Fibroblast of upper back skin (primary cell): ENCODE data around the gene KCNC1.

Experiments used
- DNase-seq: peaks from one replicate; pipeline ENCODE4 v3.0.0-alpha.2; 2013

The KCNC1 gene

DNA sequence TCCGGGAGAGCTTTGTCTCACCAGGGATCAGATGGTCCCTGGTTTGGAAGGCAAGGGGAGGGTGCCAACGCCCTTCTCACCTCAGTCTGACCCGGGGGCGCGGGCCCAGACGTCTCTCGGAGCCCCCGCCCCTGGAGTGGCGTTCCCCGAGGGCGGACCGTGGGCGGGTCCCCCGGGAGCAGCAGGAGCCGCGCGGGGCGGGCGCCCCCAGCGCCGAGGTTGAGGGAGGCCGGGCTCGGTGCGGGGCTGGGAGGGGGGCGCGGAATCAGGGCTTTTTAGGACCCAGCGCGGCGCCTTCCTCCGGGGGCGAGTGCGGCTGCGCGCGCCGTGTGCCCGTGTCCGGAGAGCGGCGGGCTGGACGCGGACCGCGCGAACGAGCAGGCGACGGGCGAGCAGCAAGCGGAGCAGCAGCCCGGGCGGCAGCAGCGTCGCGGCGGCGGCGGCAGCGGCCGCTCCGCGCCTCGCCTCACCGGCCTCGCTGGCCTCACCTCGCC is at the start of gene KCNC1:
Gene KCNC1 (plus strand): TSS at position 364 of the 494 bp plus-strand sequence. CDS start 1,222 bp downstream, outside the sequence.
- no peak for DNase-seq

DNA sequence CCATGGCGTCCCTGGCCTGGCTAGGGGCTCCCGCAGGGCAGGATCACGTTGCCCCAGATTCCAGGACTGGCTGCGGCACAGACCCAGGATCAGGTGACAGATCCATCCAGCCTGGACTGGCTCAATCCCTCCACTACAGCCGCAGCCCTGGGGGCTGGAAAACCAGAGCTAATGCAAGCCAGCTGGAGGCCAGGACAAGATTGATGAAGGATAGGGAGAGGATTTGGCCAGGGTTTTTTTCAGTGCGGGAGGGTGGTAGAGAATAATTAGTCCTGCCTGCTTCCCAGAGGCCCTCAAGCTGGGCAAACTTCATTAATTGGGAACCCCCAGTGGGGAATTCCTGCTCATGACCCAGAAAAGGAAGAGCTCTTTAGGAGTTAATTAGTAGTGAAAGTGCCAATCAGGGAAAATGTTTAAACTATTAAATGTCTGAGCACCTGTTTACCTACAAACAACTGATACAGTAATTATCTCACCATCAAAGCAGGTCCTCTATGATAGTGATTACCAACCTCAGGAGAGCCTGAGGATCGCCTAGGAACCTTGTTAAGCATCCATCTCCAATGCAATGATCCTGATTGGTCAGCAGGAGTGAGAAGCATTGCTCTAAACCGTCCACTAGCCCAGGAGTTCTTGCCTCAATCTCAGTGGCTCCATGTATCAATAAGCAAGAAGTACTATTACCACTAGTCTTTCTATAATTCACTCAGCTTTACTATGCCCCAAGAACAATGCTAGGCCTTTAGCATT is 48.2 kb upstream of the KCNC1 start:
- peak; percentile 17 for DNase-seq

DNA sequence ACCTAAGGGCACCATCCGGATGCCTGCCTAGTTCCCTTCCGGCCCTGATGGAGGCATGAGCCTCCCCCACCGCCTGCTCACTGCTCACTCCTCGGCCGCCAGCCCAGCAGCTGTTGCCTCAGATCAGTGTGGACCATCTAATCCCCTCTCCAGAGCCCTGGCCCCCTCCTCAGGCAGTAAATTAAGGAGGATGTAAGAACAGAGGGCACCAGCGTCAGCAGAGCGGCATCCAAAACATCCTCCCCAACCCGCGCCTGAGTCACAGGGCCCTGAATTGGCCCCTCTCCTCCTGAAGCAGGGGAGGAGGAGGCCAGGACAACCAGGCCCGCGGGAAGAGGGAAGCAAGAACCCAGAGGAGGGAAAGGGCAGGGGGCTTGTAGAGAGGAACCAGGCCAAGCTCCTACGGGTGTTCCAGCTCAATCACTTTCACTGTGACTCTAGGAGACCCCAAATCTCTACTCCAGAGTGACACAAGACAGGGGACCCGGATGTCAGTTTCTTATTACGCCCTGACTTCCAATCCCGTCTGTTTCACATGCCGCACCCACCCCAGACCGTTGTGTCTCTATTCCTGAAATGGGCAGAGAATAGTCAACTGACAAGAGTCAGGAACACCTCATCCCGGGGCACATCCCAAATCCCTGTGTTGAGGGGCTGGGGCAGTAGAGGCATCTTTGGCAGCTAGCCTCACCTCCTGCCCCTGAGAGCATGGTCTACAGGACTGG is 46.5 kb upstream of the KCNC1 start:
- peak; percentile 11 for DNase-seq

DNA sequence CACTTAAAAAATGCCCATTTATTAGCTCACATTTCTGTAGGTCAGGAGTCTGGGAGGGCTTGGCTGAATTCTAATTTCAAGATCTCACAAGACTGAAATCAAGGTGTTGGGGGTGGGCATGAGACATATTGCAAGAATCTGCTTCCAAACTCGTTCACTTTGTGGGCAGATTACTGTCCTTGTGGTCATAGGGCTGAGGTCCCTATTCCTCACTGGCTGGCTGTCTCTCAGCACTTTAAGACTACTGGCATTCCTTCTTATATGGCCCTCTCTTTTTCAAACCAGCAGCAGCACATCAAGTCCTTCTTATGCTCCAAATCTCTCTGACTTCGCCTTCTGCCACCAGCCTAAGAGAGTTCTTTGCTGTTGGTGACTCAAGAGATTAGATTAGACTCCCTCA is 43.0 kb upstream of the KCNC1 start:
- DNase-seq, result no peak

DNA sequence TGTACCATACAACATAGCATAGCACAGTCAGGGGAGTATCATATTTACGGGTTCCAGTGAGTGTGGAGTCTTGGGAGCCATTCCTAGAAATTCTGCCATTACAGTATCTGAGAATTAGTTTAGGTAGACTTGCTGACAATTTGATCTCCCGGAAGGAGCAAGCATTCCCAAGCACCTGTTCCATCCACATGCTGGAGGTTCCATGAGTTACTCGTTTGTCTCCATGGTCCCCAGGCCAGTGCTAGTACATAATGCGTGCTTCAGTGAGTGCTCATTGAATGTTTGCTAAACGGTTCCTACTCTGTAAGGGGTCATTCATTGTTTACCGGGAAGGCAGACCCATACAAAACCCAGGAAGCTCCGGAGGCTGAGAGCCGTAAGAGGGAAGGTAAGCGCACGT is 42.6 kb upstream of the KCNC1 start:
- DNase-seq, result no peak

DNA sequence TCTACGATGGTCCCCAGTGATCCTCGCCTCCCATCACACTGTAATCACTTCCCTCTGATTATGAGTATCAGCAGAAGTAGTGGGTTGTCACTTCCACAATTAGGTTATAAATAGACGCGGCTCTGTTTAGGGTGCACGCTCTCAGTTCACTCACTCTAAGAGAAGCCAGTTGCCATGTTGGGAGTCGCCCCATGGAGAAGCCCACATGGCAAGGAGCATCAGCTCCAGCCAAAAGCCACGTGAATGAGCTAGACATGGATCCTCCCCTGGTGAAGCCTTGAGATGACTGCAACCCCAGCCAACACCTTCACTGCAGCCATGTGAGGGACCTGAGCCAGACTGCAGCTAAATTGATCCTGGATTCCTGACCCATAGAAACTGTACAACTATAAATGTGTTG is 41.6 kb upstream of the KCNC1 start:
- DNase-seq, result no peak

DNA sequence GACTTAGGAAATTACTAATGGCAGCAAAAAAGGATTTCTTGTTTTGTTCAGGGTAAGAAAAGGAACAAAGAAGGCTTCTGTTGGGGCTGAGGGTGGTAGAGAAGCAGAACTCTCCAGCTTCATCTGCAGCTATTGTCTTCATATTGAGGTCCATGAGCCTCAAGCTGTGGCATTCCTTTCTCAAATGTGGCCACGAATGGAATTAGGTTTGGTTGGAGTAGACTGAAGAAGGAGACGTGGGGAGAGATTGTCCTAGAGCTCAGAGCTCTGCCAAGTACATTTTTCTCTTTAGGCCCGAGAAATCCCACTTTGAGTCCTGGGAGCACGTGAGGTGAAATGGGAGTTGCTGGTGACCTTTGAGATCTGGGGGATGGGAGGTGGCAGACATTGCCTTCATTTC is 41.0 kb upstream of the KCNC1 start:
- DNase-seq, result no peak

DNA sequence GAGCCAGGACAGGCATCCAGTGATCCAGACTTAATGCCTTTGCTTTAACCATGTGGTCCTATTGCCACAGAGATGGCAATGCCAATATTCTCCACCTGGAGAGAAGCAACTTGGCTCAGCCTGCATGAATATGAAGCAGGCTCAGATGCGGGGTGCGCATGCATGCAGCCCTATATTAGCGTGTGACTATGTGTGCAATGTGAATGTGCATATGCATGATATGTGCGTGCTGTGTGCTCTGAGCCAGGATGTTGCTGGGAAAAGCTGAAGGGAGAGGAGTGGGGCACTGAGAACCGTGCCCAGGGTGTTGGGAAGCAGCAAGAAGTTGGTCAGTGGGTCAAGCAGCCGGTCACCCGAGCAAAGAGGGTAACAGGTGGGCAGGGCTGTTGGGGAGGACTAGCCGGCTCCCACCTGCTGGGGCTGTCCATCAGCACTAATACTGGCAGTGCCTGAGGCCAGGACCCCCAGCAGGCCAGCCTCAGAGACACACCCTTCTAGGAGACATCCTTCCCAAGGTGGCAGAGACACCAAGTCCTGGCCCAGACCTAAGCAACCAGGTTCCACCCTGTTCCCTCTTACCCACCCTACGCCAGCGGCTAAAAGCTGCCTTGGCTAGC is 40.0 kb upstream of the KCNC1 start:
- no peak for DNase-seq

DNA sequence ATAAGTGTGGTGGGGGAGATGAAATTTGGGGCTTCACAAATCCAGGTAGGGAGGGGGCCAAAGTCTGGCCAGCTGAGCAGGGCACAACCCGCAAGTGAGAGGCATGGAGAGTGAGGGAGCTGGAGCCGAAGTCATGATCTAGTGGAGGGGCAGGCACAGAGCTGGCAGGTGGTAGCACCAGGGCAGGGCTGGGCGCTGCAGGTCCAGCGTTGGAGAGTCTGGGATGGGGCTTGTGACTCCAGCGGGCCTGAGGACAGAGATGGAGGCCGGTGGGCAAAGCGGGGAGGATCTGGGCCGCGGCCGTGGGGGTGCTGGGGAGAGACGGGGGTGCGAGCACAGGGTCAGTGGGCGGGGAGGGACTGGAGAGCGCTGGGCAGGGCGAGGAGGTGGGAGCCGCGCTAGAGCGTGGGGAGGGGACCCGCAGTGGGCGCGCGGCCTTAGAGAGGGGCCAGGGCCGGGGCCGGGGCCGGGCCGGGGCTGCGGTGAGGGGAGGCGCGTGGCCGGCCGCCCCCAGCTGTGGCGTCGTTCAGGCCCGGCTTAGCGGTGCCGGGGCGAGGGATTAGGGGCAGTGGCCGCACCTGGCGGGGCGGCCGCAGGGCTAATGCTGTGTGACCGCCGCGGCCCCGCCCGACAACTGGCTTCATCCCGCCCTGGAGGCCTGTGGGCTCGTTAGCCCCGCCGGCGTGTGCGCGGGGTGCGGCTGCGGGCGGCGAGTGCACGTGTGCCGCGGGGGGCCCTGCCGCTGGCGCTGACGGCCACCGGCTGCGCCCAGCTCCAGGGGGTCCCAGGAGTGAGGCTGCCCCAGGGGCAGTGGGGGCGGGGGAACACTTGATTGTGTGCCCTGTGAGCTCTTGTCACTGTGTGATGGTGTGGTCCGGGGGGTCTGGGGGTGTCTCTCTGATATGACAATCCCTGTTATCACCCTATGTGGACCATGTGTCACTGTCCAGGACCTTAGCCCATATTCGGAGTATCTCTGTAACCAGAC is 38.8 kb upstream of the KCNC1 start:
- DNase-seq, result no peak

DNA sequence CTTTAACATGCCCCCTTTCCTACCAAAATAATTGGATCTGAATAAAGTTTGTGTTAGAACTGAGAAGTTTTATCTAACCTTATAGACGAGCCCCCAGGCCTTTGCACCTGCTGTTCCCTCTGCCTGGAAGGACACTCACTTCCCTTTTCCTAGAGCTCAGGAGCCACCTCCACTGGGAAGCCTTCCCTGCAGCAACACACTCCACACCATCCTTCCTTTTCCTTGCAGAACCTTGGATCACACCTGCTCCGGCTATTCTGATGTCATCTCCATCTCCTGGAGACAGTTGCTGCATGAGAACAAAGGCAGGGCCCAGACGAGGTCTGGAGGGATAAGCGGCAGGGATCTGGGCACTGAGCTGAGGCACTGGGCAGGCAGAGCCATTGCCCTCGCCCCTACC is 37.8 kb upstream of the KCNC1 start:
- DNase-seq, result no peak

DNA sequence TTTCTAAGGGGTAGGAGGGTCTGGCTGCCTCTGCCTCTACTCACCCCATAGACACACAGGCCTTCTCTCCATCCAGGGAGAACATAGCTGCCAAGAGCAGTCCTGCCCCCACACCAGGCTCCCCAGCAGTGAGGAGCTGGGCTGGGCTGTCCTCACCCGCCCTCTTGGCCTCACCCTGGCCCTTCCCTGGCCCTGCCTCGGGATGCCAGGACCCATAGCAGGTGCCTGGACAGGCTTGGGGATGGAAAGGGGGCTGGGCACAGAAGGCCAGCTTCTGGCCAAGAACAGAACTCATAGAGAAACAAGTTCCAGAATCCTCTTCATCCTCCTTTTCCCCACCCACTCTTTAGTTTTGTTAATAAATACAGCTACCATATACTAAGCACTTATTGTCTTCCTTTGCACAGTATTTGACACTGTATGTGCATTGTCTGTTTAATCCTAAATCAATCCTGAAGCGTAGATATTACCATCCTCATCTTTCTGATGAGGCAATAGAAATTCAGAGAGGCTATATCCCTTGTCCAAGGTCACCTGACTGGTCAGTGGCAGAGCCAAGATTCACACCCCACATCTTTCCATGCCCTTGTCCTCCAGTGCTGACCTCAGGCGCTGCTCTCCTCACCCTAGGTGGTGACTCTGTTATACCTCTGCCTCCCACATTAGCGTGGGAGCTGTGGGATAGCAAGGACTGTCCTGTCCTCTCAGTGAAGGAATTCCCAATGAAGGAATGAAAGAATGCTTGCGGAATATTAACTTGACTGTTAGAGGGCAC is 37.2 kb upstream of the KCNC1 start:
- DNase-seq, result no peak

DNA sequence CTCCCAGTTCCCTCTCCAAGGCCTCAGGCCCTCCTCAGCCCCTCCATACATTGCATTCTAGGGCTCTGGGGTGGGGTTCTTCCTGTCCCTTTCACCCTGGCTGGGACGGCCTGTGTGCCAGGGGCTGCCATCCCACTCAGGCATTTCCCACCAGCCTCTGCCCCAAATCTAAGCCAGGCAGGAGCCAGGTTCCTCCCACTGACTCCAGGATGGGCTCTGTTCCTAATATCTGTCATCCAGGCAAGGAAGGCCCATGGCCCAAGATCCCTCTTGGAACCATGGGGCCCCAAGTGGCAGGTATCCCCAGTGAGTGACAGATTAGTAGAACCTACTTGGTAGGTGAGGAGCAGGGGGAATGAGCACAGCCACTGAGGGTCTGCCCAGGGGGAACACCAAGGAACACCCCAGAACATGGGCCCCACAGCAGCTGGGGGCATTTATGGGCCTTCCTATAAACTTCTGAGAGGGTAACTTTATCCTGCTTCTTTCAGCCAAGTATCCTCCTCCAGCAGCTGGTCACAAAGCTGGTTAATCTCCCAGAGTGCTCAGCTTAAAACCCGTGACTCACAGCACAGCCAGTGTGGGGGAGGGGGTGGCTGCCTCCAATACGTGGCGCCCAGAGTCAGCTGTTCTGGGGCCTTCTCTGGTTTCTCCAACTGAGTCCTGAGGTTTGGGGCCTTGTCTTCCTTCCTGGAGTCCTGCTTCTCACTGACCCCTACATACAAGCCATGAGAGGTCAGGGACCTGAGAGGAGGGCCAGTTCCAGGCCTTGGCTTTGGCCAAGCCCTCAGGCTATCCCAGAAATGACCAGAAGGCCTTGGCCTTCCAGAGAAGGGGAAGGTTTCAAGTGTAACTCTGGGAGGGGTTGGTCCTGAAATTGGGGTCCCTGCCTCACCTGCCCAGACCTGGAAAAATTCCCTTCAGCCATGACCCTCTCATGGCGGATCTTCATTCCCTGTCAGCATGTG is 35.1 kb upstream of the KCNC1 start:
- peak; percentile 49 for DNase-seq

DNA sequence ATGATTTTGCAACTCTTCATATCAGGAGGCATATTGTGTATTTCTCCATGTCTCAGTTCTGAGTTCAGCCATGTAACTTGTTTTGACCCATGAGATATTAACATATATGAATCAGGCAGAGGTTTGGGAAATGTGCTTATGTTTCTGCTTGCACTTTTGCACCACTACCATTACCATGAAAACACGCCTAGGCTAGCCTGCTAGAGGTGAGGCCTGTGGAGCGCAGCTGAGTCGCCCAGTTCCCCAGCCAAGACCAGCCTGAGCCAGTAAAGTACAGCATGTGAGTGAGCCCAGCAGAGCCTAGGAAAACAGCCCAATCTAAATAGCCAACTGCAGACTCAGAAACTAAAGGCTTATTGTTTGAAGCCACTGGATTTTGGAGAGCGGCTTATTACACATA is 33.6 kb upstream of the KCNC1 start:
- no peak for DNase-seq

DNA sequence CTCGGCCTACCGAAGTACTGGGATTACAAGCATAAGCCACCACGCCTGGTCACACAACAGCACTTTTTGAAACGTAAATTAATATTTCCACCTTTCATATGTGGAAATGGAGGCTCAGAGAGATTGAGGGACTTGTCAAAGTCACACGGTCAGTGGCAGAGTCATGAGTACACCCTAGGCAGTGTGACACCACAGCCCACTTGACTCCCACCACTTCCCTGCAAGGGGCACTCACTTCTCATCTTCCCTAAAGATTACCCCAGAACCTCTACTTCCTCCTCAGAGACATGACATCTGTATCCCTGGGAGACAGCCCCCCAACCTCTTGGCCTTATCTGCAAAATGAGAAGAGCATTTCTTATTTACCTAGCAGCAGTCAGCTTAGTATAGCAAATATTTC is 31.7 kb upstream of the KCNC1 start:
- no peak for DNase-seq

DNA sequence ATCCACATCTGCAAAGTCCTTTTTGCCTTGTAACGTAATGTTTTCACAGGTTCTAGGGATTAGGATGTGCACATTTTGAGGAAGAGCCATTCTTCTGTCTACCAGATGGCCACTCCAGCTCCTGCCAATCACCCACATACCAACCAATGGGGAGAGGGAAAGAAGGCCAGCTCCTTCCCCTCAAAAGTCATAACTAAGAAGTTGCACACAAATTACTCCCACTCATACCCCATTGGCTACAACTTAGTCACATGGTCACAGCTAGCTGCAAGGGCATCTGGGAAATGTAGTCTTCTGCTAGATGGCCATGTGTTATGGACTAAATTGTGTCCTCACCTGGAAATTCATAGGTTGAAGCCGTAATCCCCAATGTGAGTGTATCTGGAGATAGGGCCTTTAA is 30.6 kb upstream of the KCNC1 start:
- DNase-seq, result no peak

DNA sequence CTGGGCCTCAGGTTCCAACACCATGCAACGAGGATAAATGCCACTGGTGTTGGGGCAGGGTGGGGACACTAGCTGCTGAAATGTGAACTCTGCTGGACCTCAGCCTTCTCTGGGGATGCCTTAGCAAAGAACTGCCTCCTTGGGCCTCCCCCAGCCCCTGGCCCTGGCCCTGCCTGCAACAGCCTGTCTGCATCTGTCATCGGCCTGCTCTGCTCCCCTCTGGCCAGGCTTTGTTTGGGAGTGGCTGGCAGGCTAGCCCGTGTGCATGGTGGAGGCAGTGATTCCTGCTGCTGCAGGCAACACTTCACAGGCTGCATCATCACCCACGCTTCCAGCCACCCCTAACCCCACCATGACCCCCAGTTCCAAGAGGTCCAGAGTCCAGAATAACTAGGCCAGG is 26.8 kb upstream of the KCNC1 start:
- no peak for DNase-seq

DNA sequence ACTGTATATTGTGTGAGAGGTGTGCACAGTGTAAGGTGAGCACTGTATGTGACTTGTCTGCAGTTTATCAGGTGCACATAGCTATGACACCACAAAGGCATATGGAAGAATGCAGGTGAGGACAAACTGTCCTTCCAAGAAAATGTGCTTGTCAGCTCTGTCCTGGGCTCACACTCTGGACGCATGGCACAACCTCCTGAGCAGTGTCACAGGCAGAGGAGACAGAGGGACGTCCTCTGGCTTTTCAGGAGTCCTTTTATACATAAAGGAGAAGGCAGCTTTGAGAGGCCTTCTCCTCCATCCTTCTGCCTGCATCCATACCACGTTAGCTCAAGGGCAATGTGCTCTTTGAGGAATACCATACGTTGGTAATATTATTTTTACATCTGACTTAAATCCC is 22.7 kb upstream of the KCNC1 start:
- DNase-seq, result no peak

DNA sequence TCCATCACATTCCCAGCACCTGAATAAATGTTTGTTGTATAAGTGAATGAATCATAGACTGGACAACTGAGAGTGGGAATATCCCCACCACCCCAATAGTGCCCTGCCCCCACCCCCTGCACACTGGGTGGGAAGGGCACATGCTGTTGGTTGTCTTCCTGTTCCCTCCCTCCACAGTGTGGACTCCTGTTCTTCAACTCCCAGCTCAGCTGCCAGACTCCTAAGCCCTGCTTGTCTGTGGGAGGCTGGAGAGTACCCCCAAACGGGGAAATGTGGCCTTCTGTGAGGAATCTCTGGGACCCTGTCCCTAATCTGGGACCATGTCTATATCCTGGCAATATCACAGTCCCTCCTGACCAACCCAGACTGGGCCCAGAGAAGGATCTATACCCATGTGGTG is 20.7 kb upstream of the KCNC1 start:
- no peak for DNase-seq

DNA sequence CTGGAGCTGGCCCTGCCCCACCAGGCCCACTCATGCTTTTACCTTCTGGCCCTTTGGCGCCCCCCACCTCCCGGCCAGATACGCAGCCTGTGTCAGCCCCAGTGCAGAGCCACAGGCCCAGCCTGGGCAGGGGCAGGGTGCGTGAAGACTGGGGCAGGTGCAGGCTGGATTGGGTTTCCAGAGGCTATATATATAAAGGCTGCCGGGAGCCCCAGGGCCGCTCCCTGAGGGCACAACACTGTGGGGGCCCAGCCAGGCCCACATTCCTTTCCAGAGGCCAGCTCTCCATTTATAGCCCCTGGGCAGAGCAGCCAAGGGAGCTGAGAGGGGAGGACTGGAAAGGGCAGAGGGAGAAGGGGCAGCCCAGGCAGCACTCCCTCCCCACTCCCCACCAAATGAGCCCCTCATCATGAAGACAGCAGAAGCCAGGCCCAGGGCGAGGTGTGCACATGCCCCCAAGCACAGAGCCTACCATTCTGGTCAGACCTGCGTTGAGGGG is 20.2 kb upstream of the KCNC1 start:
- no peak for DNase-seq

DNA sequence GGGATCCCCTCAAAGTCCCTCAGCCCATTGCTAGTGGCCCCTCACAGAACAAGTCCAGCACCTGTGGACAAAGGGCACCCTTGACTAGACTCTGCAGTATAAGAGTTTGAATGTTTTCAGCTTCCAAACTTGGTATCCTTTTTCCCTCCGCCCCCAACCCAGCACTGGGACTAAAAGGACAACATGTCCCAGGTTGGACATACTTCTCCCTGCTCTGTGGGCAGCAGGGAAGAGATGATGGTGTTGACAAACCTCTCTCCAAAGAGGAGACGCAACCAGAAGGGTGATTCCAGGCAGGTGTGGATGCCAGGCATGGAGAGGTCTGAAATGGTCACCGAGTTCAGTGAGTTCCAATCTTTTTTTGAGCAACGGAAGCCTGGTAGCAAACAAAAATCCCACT is 19.7 kb upstream of the KCNC1 start:
- no peak for DNase-seq

DNA sequence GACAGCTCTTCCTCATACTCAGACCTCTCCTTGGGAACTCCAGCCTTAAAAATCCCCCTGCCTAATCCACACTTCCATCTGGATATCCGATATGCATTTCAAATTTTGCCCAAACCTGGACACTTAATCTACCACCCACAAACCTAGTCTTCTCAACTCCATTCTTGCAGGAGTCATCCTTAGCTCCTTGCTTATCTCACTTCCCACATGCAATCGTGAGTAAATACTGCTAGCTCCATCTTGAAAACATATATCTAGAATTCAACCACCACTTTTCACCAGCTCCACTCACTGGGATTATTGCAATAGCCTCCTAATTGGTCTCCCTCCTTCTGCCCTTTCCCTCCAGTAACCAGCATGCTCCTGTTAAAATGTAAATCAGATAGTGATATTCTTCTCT is 17.8 kb upstream of the KCNC1 start:
- no peak for DNase-seq
